GM18508 (cell line): ENCODE data around the gene STK32B.

Experiments used
- ATAC-seq: cut with Tn5 transposase; IDR thresholded peaks from one replicate; pipeline ENCODE4 v1.9.1; 2021; ENCODE audit warnings: moderate number of reproducible peaks; ENCODE audit not compliant: insufficient read depth, unreplicated experiment

STK32B gene

DNA sequence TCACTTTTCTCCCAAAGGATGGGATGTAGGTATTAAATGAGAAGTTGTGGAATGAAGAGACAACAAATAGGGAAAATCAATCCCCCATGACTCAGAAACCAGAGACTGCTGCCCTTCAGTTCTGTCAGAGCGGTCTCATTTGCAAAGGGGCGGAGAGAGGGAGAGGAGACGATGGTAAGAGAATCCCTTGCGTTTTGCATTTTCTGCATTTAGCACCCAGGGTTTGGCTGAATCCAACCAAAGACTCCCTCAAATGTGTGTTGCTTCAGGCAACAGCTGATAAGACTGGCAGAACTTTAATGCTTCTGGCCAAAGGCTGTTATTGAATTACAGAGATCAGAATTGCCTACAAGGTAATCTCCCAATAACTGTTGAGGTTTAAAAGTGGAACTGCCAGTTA lies 426.9 kb downstream of the STK32B start:
- ATAC-seq, result no peak

DNA sequence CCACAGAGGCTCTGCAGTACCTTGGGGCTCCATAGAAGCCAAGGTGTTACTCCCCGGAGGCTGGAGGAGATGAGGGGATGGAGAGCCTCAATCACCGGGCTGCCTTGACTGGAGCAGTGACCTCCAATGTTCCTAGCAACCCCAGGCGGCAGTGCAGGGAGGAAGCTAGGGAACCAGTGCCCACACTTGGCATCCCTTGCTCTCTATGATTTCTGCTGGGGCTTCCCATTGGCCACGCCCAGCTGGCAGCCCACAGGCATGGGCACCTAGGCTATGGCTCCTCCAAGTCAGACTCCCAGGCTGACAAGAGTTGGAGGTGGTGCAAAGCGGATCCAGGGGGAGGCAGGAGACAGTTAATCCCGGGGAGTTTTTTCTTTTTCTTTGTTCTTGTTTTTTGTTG lies 427.4 kb downstream of the STK32B start:
- no peak for ATAC-seq

DNA sequence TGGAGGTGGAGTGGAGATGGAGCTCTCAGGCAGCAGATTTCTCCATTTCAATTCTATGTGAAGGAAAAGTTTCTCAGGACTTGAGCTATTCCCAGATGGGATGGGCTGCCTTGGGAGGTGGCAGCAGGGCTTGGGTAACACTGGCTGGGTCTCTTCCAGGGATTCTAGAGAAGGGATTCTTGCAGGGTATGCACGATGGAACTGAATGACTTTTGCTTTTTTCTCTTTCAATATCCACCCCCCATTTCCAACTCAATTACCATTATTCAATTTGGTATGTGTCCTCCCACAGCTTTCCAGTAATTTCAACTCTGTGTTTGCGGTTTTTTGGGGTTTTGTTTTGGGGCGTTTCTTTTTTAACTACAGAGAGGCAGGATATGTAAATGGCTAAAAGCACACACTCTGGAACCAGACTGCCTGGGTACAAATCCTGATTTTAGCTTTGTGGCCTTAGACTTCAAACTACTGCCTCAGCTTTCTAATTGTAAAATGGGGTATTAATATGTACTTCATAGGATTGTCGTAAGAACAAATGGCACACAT lies 428.3 kb downstream of the STK32B start:
- no peak for ATAC-seq

DNA sequence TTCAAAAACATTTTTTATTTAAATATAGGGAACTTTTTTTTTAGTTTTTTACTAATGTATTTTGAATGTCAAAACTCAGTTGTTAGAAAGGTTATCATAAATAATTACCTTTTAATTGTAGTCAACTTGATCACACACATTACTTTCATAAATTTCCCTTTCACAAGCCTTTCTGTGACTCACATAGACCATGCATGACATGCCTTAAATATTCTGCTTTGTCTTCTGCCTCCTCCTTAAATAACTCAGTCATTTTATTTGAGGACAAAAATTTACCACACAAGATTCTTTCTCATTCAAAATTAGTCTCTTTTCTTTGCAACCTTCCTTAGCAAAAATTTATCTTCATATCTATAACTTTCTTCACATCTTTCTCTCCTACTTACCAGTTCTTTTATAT lies 437.1 kb downstream of the STK32B start:
- no peak for ATAC-seq

DNA sequence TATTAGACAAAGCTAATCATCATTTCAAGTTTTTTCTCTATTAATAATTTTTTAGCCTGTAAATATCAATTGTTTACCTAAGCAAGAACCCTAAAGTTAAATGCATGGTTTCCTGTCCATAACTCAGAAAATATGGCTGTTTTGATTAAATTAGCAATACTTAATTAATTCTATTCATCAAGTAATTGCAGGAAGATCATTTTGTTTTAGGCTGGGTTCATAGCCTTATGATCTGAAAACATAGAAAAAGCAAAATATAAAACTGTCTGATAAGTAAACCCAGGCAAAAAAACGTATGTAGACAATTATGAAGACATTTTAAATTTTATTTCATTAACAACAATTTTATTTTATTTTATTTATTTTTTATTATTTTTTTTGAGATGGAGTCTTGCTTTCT lies 438.0 kb downstream of the STK32B start:
- no peak for ATAC-seq

DNA sequence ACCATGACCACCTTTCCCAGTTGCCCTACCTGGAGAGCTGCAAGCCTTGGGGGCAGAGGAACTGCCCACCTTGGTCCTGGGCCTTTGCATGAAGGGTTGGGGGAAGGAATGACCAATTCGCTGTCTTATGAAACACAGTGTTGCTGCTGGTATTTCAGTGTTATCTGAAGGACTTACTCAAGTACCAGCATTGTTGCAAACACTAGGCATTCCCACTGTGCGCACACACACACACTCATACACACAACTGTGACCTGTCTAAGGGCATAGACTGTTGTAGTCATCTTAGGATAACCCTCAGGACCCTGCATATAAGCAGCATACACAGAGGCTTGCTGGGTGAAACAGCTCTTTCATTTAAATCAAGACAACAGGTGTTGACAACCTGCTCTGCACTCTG lies 446.2 kb downstream of the STK32B start:
- no peak for ATAC-seq

DNA sequence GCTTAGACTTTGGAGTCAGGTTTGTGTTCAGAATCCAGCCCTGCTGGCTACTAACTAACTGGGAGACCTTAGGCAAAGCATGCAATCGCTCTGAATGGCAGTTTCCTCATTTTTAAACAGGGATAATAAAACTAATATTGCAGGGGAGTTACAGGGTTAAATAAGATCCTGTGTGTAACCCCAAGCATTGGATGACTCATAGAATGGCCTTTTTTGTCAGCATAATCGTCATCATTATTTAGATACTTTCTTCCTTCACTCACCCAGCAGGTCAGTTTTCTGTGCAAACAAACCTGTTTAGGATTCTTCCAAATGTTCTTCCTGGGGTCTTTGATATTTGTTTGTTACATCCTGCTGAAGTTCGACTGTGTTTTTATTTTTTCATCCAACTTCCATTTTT lies 448.9 kb downstream of the STK32B start:
- ATAC-seq, result no peak

DNA sequence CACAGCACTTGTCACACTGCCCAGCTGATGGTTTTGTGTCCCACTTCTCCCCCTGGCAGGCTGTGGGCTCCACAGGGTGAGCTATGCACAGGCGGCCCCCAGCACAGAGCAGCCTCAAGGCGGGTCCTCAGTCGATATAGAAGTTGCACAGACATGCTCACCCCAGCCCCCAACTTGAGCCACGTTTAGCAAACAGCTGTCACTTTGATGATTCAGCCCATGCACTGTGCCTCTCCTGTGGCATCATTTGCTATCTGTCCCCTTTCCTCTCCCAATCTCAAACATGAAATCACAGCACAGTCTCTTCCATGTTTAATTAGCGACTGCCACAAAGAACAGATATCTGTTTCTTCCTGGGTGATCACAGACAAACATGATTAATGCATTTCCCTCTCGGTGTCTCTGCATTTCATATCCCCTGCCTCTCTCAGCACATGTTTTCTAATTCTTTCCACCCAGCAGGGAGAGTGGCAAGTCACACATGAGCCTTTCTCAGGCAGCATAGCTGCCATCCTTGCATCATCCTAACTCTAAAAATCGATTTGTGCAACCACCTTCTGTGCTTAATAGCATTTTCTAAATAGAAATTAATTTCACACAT lies 452.2 kb downstream of the STK32B start:
- no peak for ATAC-seq

DNA sequence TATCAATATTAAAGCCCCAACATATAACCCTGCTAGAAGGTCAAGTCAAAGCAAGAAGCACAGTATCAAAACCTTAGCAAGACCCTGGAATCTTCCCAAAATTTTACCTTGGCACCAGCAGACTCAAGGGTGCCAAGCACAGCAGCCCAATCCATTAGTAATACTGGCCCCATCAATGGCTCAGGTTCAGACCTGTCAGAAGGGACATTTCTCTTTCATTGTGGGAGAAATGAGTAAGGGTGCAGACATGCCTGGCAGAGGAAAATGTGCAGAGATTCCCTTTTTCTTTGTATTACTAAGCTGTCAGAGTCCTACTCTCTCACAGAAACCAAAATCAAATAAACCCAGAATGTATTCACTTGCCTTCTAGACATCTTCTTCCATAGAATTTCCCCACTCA lies 453.2 kb downstream of the STK32B start:
- ATAC-seq, result no peak

DNA sequence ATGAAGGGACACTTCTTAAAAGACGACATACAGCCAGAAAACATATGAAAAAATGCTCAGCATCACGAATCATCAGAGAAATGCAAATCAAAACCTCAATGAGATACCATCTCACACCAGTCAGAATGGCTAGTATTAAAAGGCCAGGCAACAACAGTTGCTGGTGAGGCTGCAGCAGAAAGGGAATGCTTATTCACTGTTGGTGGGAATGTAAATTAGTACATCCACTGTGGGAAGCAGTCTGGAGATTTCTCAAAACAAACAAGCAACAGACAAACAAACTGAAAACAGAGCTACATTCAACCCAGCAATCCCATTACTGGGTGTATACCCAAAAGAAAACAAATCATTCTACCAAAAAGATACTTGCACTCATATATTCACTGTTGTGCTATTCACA lies 459.2 kb downstream of the STK32B start:
- ATAC-seq, result no peak

DNA sequence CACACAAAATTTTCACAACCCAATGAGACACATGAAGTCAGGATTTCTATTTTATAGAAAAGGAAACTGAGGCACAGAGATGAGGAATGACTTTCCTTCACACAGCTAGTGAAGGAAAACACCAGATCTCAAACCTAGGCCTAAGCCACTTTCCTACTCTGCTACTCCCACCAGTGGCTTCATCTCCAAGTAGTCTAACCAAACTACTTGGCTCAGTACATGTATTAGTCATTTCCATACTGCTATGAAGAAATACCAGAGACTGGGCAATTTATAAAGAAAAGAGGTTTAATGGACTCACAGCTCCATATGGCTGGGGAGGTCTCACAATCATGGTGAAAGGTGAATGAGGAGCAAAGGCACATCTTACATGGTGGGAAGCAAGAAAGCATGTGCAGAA lies 460.5 kb downstream of the STK32B start:
- ATAC-seq, result no peak

DNA sequence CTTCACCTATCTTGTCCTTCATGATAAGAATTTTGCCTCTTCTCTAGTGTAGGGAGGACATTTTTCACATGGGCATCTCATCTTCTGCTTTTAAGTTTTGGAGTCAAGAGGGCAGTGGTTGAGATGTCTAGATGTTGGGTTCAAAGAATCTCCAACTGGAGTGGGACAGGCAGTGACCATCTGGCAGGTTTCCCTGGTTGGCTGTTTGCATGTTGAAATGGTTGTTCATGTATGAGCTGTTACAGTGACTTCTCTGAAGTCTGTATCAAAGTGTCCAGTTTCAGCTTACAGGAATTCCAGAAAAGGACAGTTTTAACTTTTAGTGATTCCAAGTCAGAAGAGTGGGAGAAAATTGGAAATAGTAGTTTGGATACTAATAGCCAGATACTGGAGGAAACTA lies 464.4 kb downstream of the STK32B start:
- ATAC-seq, result no peak

DNA sequence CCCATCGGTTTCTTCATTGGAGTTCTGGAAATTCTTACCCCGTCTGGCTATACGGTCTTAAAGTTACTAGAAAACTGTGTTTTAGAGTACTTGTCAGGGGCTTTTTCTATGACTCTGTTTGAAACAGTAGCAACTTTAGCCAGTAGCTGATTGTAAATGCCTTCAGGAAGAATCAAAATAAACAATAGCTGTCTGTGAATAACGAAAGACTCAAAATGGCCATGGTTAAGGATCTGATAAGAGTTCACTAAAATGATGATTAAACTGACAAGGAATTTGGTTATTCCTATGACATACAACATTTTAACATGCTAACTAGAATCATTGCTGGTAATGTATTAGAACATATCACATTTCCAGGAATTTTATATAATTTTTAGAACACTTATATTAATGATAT lies 466.1 kb downstream of the STK32B start:
- no peak for ATAC-seq

DNA sequence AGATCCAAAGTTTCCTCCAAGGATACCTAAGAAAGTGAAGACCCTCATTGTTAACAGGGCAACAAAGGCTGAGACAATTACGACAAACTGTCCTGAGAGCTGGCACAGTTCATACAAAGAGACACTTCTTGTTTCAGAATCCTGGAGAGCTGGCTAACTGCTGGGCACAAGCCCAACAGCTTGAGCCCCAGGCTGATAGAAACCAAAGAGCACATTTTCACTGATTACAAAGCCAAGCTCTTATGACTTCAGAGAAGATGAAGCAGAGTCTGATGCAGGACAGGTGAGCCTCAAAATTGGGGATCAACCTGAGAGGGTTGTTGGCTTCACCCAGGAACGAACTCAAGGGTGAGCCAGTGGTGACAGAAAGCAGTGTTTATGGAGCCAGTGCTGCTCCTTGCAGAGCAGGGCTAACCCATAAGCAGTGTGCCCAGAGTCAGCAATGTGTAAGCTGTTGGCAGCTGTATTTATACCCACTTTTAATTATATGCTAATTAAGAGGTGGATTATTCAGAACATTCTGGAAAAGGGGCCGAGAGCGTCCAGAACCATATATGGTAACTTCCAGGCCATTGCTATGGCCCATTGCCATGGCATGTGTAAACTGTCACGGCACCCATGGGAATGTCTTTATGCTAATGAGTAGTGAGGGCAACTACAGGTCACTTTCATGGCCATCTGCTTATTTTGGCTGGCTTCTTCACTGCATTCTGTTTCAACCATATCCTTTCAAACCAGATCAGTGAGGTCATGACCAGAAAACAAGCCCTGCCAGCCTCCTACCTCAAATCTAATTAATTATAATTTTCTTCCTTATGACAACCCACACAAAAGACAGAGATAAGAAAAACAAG lies 473.4 kb downstream of the STK32B start:
- ATAC-seq, result no peak

DNA sequence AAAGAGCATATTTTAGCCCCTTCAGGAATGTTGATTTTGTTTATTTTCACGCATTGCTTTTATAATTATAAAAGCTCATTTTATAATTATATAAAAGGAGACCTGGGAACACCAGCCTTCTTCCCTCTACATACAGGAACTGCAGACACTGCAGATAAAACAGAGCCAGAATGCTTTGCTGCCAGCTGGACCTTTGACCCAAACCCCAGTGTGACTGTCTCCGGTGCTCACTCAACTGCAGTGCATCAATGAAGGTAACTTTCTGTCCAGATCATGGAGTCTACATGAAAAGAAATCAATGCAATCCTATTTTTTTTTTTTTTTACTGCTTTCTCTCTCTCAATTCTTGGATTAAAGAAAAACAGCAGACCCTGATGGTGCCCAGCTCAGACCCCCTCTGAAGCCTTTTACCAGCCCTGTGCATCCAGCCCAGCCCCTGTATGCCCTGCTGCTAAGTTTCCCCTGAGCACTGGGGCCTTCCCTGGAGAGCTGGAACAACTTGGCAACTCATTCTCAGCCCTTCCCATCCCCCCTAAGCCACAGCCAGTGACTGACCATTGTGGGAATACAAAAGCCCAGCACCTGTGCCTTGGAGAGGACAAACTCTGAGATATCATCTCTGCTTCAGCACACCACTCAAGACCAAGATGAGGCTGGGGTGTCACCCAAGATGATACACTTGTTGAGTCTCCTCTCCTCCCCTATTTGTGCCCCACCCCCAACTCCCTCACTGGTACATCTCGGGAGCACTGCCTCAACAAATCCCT lies 475.0 kb downstream of the STK32B start:
- no peak for ATAC-seq

DNA sequence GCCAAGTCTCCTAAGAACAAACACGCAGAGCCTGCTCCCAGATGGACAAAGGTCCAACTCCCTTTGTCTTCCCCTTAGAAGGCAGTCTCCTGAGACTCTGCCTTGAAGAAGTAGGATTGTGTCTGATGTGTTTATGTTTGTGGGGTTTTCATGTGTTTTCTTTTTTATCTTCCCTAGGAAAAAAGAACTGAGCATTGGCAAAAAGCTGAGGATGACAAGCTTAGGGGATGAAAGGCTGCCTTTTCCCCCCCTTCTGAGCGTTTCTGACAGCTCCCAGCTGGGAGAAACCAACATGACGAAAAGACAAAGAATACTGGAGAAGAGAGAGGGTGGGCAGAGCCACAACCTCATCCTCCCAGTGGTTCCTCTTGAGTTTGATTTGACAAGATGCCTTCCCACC lies 475.9 kb downstream of the STK32B start:
- no peak for ATAC-seq

DNA sequence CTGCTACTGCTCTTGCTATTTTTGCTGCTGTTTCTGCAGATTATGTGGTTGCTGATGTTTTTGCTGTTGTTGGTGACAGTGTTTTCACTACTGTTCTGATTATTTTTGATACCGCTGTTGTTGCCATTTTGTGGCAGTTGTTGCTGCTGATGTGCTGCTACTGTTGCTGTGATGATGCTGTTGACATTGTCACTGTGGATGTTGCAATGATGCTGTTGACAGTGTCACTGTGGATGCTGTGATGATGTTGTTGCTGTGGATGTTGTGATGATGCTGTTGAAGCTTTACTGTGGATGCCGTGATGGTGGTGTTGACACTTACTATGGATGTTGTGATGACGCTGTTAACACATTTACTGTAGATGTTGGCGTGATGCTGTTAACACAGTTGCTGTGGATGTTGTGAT lies 476.8 kb downstream of the STK32B start:
- no peak for ATAC-seq

DNA sequence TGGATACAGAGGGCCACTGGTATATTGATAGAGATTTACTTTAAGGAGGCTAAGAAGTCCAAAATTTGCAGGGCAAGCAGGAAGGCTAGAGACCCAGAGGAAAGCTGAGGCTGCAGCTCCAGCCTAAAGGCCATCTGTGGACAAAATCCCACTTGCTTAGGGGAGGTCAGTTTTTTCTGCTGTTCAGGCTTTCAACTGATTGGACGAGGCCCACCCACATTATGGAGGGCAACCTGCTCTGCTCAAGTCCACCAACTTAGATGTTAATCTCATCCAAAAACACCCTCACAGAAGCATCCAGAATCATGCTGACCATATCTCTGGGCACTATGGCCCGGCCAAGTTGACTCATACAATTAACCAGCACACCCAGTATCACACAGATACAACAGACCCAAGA lies 480.8 kb downstream of the STK32B start:
- no peak for ATAC-seq

DNA sequence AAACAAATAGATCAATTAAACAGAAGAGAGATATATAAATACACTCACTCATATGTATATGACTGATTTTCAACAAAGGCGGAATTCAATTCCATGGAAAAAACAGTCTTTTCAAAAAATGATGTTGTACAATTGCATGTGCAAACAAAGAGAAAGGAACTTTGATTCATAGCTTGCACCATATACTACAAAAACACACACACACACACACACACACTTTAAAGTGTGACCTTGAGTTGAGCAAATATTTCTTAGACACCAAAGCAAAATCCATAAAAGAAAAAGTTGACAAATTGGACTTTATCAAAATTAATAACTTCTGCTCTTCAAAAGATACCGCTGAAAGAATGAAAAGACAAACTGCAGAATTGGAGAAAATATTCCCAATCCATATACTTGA lies 488.3 kb downstream of the STK32B start:
- ATAC-seq, result no peak

DNA sequence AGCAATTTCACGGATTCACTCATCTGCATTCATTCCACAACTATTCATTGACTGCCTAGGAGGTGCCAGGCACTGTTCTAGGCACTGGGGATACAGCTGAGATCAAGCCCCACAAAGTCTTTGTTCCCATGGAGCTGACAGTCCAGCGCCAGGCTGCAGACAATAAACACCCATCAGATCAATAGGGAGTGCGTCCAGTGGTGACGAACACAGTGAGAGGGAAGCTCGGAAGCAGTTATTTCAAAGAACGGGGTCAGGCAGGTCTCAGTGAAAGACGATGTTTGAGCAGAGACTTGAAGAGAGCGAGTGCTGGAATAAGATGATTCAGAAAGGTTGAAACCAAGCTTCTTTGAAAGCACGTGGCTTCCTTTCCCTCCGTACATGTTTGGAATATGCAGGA lies 489.9 kb downstream of the STK32B start:
- ATAC-seq, result no peak

DNA sequence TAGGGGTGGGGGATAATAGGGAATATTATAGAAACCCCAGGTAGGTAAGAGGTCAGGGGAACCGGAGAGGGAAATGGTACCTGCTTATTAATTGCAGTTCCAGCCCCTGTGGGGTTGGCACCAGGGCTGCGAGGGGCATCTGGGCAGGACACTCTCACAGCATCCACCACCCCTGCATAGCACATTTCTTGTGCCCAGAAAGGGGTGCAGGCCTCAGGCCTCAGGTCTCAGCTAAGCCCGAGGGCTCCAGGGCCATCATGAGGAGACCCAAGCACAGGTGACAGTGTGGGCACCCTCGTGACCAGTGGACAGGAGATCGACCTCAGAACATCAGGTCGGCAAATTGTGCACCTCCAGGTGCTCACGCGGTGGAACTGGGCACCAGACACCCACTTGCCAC lies 492.4 kb downstream of the STK32B start:
- ATAC-seq, result no peak
